Measurements from ENCODE around the gene SMARCAD1. TPM values are rescaled to one million over a fixed set of nuclear protein-coding genes. Genes with fewer than 3 reads are reported as not detected.
"Not testable (repeated sequence)": the region's sequence is repeated elsewhere in the genome, so short reads cannot be mapped to it uniquely, and the experiment has no call there.

The SMARCAD1 gene
- total RNA-seq, 1 donor from 2014 or later, result 24.2 TPM

- DNase-seq (no peak), ATAC-seq (no peak)
- TF ChIP-seq, protein P1, sequence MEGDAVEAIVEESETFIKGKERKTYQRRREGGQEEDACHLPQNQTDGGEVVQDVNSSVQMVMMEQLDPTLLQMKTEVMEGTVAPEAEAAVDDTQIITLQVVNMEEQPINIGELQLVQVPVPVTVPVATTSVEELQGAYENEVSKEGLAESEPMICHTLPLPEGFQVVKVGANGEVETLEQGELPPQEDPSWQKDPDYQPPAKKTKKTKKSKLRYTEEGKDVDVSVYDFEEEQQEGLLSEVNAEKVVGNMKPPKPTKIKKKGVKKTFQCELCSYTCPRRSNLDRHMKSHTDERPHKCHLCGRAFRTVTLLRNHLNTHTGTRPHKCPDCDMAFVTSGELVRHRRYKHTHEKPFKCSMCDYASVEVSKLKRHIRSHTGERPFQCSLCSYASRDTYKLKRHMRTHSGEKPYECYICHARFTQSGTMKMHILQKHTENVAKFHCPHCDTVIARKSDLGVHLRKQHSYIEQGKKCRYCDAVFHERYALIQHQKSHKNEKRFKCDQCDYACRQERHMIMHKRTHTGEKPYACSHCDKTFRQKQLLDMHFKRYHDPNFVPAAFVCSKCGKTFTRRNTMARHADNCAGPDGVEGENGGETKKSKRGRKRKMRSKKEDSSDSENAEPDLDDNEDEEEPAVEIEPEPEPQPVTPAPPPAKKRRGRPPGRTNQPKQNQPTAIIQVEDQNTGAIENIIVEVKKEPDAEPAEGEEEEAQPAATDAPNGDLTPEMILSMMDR (IDR thresholded peaks at IDR 0.05), result no peak
- H3K27me3 ChIP-seq (ENCODE audit: low read depth), result no peaks in the 10 kb centered on the region
- peaks cover 86% of the 10 kb centered on the region for H3K36me3 ChIP-seq
- no peak overlapping the region for H3K27ac ChIP-seq
- H3K9me3 ChIP-seq, result no peaks in the 10 kb centered on the region
- intact Hi-C loops (cut with DNase I), result no loop called here
- no peaks in the 10 kb centered on the region for H3K4me1 ChIP-seq
- H3K4me3 ChIP-seq, result no peak overlapping the region
These were observed 78.0 kb downstream of the SMARCAD1 start for GRCh38 chr4:94285666-94286065.

GRCh38 chr4:94290245-94290644 is 82.6 kb downstream of the SMARCAD1 start:
- Histone ChIP-seq H3K4me3 (no peak overlapping the region), H3K9me3 (no peaks in the 10 kb centered on the region), H3K27me3 (ENCODE audit: low read depth) (no peaks in the 10 kb centered on the region), H3K36me3 (peaks cover 54% of the 10 kb centered on the region), H3K27ac (no peak overlapping the region), H3K4me1 (no peaks in the 10 kb centered on the region)
- no peak for DNase-seq
- intact Hi-C loops (cut with DNase I), result no loop called here
- TF ChIP-seq, protein P1 (IDR thresholded peaks at IDR 0.05), result no peak
- ATAC-seq, result no peak

DNA sequence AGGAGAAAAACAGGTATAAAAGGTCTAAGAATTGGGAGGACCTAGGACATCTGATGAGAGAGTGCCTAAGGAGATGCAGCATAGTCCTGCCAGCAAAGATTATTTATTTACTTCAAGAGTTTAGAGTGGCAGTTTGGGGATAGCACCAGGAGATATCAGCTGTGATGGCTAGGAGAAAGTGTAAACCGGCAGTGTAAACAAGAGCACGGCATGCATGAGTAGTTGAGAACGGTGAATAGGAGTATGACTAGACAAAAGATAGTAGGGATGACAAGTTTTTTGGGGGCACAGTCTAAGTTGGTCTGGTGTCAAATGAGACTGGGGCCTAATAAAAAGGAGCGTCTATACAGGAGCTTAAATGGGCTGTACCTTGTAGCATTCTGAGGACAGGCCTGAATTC is 86.3 kb downstream of the SMARCAD1 start:
- ATAC-seq; H3K27me3 ChIP-seq (ENCODE audit: low read depth); H3K9me3 ChIP-seq; intact Hi-C loops (cut with DNase I); H3K4me1 ChIP-seq; H3K4me3 ChIP-seq; H3K27ac ChIP-seq; DNase-seq: not testable (repeated sequence)
- peaks cover 22% of the 10 kb centered on the region for H3K36me3 ChIP-seq

- H3K27me3 ChIP-seq (ENCODE audit: low read depth); H3K9me3 ChIP-seq; ATAC-seq; H3K36me3 ChIP-seq; H3K27ac ChIP-seq; H3K4me3 ChIP-seq; intact Hi-C loops (cut with DNase I); H3K4me1 ChIP-seq; DNase-seq: not testable (repeated sequence)
These were observed 87.8 kb downstream of the SMARCAD1 start for GRCh38 chr4:94295473-94295872.

GRCh38 chr4:94298725-94299252 is 91.1 kb downstream of the SMARCAD1 start:
- DNase-seq (no peak), ATAC-seq (no peak)
- Histone ChIP-seq H3K27ac (no peak overlapping the region), H3K36me3 (no peaks in the 10 kb centered on the region), H3K27me3 (ENCODE audit: low read depth) (no peaks in the 10 kb centered on the region), H3K4me3 (no peak overlapping the region), H3K9me3 (no peaks in the 10 kb centered on the region), H3K4me1 (no peaks in the 10 kb centered on the region)
- intact Hi-C loops (cut with DNase I), result no loop called here
- TF ChIP-seq, protein P1 (IDR thresholded peaks at IDR 0.05), result no peak

DNA sequence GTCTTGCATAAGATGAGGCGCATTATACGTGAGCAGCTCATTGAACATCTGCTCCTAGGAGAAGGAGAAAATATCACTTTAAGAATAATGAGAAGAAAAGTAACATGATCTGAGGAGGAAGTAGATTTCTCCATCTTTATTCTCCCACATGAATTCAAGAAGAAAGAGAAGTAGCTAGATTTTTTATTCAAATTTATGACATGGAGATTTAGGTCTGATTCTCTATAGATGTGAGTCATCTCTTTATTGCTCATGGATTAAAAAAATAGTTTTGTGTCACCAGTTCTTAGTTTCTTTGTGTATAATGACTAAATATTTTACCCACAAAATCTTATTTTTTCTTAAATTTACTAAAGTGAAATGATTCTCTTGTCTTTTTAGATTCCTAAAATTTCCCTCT is 94.5 kb downstream of the SMARCAD1 start:
- H3K27ac ChIP-seq, result no peak overlapping the region
- no peaks in the 10 kb centered on the region for H3K9me3 ChIP-seq
- no peaks in the 10 kb centered on the region for H3K4me1 ChIP-seq
- TF ChIP-seq, protein P1 (IDR thresholded peaks at IDR 0.05), result no peak
- DNase-seq (no peak), ATAC-seq (no peak)
- intact Hi-C loops (cut with DNase I), result loop anchor here (10.0 kb wide), 1 partner anchor 293 kb away; no protein-coding TSS in a partner anchor
- no peaks in the 10 kb centered on the region for H3K27me3 ChIP-seq (ENCODE audit: low read depth)
- H3K36me3 ChIP-seq, result no peaks in the 10 kb centered on the region
- no peak overlapping the region for H3K4me3 ChIP-seq
